ENCODE results near the gene NMNAT2.

The NMNAT2 gene

GRCh38 chr1:183365093-183365492 lies 53.1 kb downstream of the NMNAT2 start:
- no peak for DNase-seq (ENCODE audit: low read depth in 3 of 3)

- no peak for DNase-seq (ENCODE audit: low read depth in 3 of 3)
Observed at GRCh38 chr1:183363972-183364371, 54.2 kb downstream of the NMNAT2 start.

GRCh38 chr1:183361081-183361480 lies 57.1 kb downstream of the NMNAT2 start:
- DNase-seq (ENCODE audit: low read depth in 3 of 3) = no peak

- DNase-seq (ENCODE audit: low read depth in 3 of 3) = no peak
Observed at GRCh38 chr1:183360473-183360872, 57.7 kb downstream of the NMNAT2 start.

- DNase-seq (ENCODE audit: low read depth in 3 of 3) = no peak
Observed at GRCh38 chr1:183356534-183357182, 61.5 kb downstream of the NMNAT2 start.

- no peak for DNase-seq (ENCODE audit: low read depth in 3 of 3)
Observed at GRCh38 chr1:183355797-183356196, 62.4 kb downstream of the NMNAT2 start.

GRCh38 chr1:183355181-183355580 lies 63.0 kb downstream of the NMNAT2 start:
- DNase-seq (ENCODE audit: low read depth in 3 of 3) = no peak

GRCh38 chr1:183353597-183353996 lies 64.6 kb downstream of the NMNAT2 start:
- DNase-seq (ENCODE audit: low read depth in 3 of 3) = no peak

- DNase-seq (ENCODE audit: low read depth in 3 of 3) = no peak
Observed at GRCh38 chr1:183349201-183349711, 68.9 kb downstream of the NMNAT2 start.

GRCh38 chr1:183346276-183346732 lies 71.9 kb downstream of the NMNAT2 start:
- DNase-seq (ENCODE audit: low read depth in 3 of 3) = no peak

GRCh38 chr1:183339556-183340167 lies 78.5 kb downstream of the NMNAT2 start:
- DNase-seq (ENCODE audit: low read depth in 3 of 3) = no peak

- no peak for DNase-seq (ENCODE audit: low read depth in 3 of 3)
Observed at GRCh38 chr1:183331091-183331742, 87.0 kb downstream of the NMNAT2 start.

GRCh38 chr1:183330335-183330734 lies 87.8 kb downstream of the NMNAT2 start:
- DNase-seq (ENCODE audit: low read depth in 3 of 3) = no peak

- DNase-seq (ENCODE audit: low read depth in 3 of 3) = no peak
Observed at GRCh38 chr1:183328371-183328770, 89.8 kb downstream of the NMNAT2 start.

GRCh38 chr1:183327434-183328290 lies 90.5 kb downstream of the NMNAT2 start:
- no peak for DNase-seq (ENCODE audit: low read depth in 3 of 3)

- no peak for DNase-seq (ENCODE audit: low read depth in 3 of 3)
Observed at GRCh38 chr1:183323849-183324683, 94.1 kb downstream of the NMNAT2 start.

- no peak for DNase-seq (ENCODE audit: low read depth in 3 of 3)
Observed at GRCh38 chr1:183319606-183320005, 98.6 kb downstream of the NMNAT2 start.

GRCh38 chr1:183319051-183319450 lies 99.1 kb downstream of the NMNAT2 start:
- no peak for DNase-seq (ENCODE audit: low read depth in 3 of 3)

GRCh38 chr1:183318433-183318832 lies 99.7 kb downstream of the NMNAT2 start:
- no peak for DNase-seq (ENCODE audit: low read depth in 3 of 3)

- DNase-seq (ENCODE audit: low read depth in 3 of 3) = no peak
Observed at GRCh38 chr1:183315991-183316758, 102.0 kb downstream of the NMNAT2 start.

All from stimulated activated CD4-positive, alpha-beta T cell treated with anti-CD3 and anti-CD28 coated beads, TNF-alpha, amount 100 ng/mL, for 4 hours (primary cell).